Glomerular visceral epithelial cell (primary cell): ENCODE data around the gene GPRIN3.

Experiments
- DNase-seq: peaks from one replicate; pipeline ENCODE4 v3.0.0-alpha.2; 2016; ENCODE audit errors: extremely low spot score

Gene GPRIN3

GRCh38 chr4:89290727-89291516, 16.7 kb downstream of the GPRIN3 start:
- DNase-seq = no peak

DNA sequence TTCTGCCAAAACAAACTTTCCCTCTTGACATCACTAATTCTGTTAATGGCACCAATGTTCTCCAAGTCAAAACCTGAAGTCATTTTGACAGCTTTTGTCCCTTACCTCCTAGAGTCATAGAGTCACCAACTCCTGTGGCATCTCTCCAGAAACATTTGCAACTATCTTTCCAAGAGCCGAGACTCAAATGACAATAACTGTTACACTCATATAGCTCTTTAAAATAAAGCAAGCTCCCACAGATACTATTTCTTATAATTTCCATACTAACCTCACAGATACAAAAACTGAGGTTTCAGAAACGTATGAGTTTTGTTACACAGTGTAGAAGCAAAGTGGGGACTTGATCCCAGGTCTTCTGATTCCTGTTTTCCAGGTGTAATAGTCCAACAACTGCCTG, 18.3 kb downstream of the GPRIN3 start:
- DNase-seq = no peak

GRCh38 chr4:89288430-89288829, 19.2 kb downstream of the GPRIN3 start:
- DNase-seq = no peak

DNA sequence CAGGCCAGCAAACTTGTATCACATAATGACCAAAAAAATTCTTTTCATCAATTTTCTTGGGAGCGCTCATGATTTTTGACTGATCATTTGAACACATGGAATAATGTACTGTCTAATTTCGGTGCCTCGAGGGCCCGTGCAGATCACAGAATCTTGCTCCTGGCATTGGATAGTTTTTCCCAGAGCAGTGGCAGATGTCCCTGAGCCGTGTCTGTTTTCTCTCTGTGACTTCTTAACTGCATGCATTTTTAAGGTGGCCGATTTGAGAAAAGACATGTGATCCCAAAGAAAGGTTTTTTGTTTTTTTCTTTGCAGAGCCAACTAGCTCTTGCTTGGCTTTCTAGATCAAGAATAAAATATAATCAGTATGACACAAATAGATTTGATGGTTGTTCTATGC, 19.7 kb downstream of the GPRIN3 start:
- no peak for DNase-seq

- no peak for DNase-seq
Observed at GRCh38 chr4:89285745-89286144, 21.9 kb downstream of the GPRIN3 start.

- DNase-seq = no peak
Observed at GRCh38 chr4:89284828-89285227, 22.8 kb downstream of the GPRIN3 start.

DNA sequence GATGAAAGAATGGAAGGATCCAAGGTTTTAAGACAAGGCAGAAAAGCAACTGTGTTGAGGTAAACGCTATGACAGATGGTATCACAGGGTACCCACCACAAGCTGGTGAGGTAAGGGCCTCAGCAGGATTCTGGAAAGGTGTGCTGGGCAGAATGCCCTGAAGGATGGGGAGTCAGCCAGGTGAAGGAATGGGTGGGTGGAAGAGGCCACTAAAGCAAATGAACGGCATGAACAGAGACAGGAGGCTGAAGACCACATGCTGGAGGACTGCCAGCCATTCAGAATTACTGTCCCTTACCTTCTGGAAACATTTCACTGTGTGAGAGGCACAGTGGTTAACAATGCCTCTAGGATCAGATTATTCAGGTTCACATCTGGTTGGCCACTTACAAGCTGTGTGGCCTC, 23.6 kb downstream of the GPRIN3 start:
- no peak for DNase-seq

GRCh38 chr4:89283226-89284009, 24.2 kb downstream of the GPRIN3 start:
- DNase-seq = peak; percentile 13

DNA sequence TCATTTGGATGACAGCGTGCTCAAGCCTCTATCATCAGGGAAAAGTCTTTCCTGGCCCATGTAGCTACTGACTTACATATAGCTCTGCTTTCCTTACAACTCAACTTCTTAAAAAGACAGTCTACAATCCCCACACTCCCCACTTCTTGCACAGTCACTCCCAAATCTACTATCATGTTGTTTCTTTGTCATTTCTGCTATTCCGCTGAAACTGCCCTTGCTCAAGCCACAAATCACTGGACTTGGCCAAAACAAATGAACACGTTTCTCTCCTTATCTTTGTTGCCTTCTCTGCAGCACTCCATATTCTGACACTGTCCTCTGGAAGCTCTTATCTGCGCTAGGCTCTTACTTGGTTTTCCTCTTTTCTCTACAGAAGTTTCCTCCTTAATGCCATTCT, 28.2 kb downstream of the GPRIN3 start:
- no peak for DNase-seq

- DNase-seq = no peak
Observed at GRCh38 chr4:89277412-89277811, 30.2 kb downstream of the GPRIN3 start.

- no peak for DNase-seq
Observed at GRCh38 chr4:89276296-89276695, 31.3 kb downstream of the GPRIN3 start.

DNA sequence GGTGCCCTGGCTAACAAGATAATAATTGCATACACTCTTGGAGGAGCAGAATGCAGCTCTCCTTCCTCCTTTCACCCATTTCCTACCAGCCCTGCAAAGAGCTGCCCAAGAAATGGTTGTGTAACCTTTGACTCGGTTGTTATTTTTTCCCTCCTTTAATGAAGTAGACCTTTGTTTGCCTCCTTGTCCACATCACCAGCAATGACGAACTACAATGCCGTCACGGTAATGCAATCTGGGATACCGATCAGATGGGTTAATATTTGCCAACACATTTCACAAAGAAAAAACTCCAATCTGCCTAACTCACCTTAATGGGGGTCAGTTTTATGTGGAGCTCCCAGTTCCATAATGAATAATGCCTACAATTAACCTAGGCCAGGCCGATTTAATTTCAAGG, 32.0 kb downstream of the GPRIN3 start:
- DNase-seq = no peak

- no peak for DNase-seq
Observed at GRCh38 chr4:89273741-89274141, 33.9 kb downstream of the GPRIN3 start.

DNA sequence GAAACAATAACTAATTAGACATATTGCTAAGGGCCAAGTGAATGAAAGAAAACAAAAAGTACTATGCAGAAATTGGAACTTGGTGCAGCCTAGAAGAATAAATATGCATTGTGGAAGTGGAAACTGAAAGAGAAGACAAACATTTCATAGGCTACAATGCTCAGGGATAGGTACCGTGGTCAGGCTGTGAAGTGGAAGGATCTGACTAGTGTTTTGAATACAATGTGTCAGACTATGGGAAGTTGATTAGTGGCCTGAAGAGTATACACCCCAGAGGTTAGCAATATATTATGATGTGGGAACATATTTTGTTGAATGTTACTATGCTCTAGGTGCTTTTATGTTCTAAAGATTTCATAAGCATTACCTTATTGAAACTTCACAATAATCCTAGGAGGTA, 36.8 kb downstream of the GPRIN3 start:
- no peak for DNase-seq

DNA sequence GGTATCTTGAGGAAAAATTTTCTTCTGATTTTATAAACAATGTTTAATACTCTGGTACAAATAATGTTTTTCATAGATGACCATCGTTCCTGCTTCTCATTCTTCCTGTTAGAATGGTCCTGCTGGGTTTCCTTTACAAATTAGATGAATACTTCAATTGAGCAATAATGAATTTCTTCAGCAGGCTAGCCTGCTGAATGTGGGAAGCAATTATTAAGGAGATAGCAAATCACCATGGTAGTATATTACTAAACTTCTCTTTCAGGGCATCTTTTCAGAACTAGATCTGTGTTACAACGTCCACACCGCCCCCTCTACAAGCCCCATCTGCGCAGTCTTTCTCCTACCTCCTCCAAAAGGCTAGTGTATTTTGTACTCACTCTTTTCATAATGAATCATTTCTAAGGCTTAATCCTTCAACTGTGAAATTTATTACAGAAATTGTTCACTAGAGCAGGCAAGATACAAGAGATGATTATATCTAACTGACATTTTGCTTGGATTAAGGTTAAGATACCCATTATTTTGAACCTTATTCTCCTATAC, 38.4 kb downstream of the GPRIN3 start:
- DNase-seq = no peak

DNA sequence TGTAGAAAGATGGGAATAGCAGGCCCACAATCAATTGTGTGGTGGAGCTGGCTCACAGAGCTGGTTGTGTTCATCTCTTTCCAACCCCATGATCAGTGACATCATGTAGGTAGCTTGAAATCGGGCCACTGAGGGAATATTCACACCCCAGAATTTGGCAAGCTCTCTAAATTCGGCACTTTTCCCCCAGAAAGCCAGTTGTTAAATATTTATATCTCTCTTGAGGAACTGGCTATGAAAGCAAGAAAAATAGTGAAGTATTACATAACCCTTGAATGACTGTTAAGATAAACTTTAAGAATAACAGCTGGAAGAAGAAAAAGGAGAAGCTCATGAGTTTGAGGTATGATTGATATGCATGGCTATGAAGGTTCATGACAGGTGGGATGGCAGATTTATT, 38.9 kb downstream of the GPRIN3 start:
- DNase-seq = no peak

GRCh38 chr4:89267846-89268245, 39.8 kb downstream of the GPRIN3 start:
- DNase-seq = no peak

GRCh38 chr4:89267392-89267791, 40.2 kb downstream of the GPRIN3 start:
- DNase-seq = no peak

GRCh38 chr4:89266128-89266527, 41.5 kb downstream of the GPRIN3 start:
- no peak for DNase-seq

DNA sequence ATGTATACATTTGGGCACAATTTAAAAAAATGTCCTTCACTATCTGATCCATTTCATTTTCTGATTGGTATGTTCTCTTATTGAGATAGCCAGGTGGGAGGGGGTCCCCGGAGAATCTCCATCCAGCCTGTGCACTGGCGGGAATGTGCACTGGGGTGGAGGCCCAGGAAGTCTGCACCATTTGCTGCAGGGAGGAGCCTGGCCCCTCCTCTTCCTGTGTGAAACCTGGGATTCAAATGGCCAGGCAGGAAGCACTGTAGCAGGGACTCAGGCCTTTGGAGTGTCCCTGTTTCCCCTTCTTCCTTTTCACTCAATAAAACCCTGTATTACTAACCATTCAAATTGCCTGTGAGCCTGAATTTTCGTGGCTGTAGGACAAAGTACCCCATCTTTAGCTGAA, 44.3 kb downstream of the GPRIN3 start:
- no peak for DNase-seq

DNA sequence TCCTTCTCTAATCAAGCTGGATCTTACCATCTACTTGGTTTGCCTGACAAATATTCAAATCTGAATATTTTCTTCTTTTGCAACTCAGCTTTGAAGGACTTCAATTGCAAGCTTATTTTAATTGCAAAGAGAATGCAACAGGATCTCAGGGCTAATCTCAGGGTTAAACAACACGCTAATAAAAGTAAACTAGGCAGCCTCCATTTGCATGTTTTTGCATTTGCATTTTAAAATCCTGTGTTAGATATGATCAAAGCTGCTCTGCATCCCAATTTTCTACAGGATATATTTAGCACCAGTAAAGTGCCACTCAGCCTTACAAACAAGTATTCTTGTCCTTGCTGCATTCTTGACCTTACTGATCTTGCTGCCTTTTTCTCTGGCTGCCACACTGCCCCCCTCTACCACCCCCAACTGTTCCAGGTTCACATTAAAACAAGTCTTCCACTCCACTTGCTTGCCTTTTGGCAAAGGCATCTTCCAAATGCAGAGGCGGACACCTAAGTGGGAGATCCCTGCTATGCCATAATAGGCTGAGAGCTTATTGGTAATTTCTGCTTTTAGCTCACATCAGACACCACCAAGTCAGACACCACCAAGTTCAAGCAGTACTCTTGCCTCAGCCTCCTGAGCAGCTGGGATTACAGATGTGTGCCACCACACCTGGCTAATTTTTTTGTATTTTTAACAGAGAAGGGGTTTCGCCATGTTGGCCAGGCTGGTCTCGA, 48.1 kb downstream of the GPRIN3 start:
- DNase-seq = no peak

DNA sequence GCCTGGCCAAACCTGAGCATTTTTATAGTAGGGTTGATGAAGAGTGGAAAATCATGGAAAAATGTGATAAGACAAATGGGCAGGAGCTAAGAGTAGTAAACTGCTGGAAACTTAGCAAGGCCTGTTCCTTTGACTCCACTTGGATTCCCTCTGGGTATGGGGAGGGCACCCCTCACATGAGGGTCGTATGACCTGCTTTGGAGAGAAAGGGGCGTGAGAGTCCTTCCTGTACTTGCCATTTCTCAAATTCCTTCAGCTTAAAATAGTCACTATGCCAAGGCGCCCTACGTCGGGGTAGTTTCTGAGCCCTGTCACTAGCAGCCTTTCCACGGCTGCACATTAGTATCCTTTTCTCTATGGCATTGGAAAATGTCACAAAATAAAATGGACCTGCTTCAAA, 49.1 kb downstream of the GPRIN3 start:
- DNase-seq = no peak
